Karpas-422 (cell line): ENCODE results near the gene NOL11. TPM values are rescaled to one million over a fixed set of nuclear protein-coding genes. Genes with fewer than 3 reads are reported as not detected.

Source experiments
- DNase-seq: peaks from one replicate; pipeline ENCODE4 v3.0.0-alpha.2; 2015
- H2AFZ ChIP-seq: fragments of 200-600 bp; sonication (generic); 2 replicates; pipeline ENCODE4 v1.6.1; 2014; ENCODE audit warnings: antibody characterized with exemption, low read length, mixed read lengths
- H3K27ac ChIP-seq: fragments of 200-600 bp; sonication (generic); 2 replicates; pipeline ENCODE4 v1.5.1; 2014; ENCODE audit warnings: mild to moderate bottlenecking, low read length, moderate library complexity
- H3K27me3 ChIP-seq: fragments of 200-600 bp; sonication (generic); 2 replicates; pipeline ENCODE4 v1.6.1; 2014; ENCODE audit warnings: low read length, mixed read lengths
- H3K36me3 ChIP-seq: fragments of 200-600 bp; sonication (generic); 2 replicates; pipeline ENCODE4 v1.6.1; 2014; ENCODE audit warnings: low read length, mixed read lengths; ENCODE audit not compliant: insufficient read depth
- H3K4me1 ChIP-seq: fragments of 200-600 bp; sonication (generic); 2 replicates; pipeline ENCODE4 v1.6.1; 2014; ENCODE audit warnings: mild to moderate bottlenecking, low read length, mixed read lengths
- H3K4me2 ChIP-seq: fragments of 200-600 bp; sonication (generic); 2 replicates; pipeline ENCODE4 v1.6.1; 2014; ENCODE audit warnings: low read length, low read depth, mild to moderate bottlenecking; ENCODE audit not compliant: poor library complexity, severe bottlenecking
- H3K4me3 ChIP-seq: fragments of 200-600 bp; sonication (generic); 2 replicates; pipeline ENCODE4 v1.5.1; 2014; ENCODE audit warnings: mild to moderate bottlenecking, antibody characterized with exemption, low read length, mixed read lengths
- H3K79me2 ChIP-seq: fragments of 200-600 bp; sonication (generic); 2 replicates; pipeline ENCODE4 v1.6.1; 2014; ENCODE audit warnings: mild to moderate bottlenecking, low read length, mixed read lengths
- H3K9ac ChIP-seq: fragments of 200-600 bp; sonication (generic); 2 replicates; pipeline ENCODE4 v1.6.0; 2014; ENCODE audit warnings: low read length
- H3K9me2 ChIP-seq: fragments of 200-600 bp; sonication (generic), shearing (Covaris generic); replicated peaks from 2 replicates; pipeline ENCODE4 v1.6.0; 2014; ENCODE audit warnings: mild to moderate bottlenecking, low read length, moderate library complexity; ENCODE audit not compliant: insufficient read depth
- H3K9me3 ChIP-seq: fragments of 300-700, 200-600 bp; sonication (generic); 2 replicates; pipeline ENCODE4 v1.6.1; 2014; ENCODE audit warnings: low read length, mixed read lengths
- H4K20me1 ChIP-seq: fragments of 200-600 bp; sonication (generic); 2 replicates; pipeline ENCODE4 v1.6.1; 2014; ENCODE audit warnings: mild to moderate bottlenecking, antibody characterized with exemption, low read length, low read depth; ENCODE audit not compliant: insufficient read depth
- total RNA-seq: library from RNA; depleted of rRNA; stranded (reverse); fragments of >200 nt; shearing (Covaris generic); gene quantifications from 2 replicates; pipeline ENCODE4 v1.2.3, GENCODE V29; 2014; ENCODE audit warnings: low replicate concordance

The NOL11 gene
- total RNA-seq, 1 experiment from 2014 or later: 54.1 TPM

DNA sequence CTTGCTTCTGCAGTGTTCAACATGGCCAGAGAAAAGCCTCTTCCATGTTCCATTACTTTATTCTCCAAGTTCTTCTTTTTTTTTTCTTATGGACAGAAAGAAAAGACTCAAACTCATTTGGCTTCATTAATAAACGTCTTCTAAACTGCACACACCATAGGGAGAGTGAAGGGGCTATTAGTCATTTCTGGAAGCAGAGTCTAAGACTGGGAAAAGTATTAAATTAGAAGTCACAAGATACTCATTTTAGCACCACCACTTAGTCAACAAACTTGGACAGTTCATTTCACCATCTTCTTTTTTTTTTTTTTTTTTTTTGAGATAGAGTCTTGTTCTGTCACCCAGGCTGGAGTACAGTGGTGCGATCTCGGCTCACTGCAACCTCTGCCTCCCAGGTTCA lies 52.8 kb downstream of the NOL11 start:
- H3K9ac ChIP-seq: no peak overlapping the region
- no peak overlapping the region for H3K27ac ChIP-seq
- DNase-seq: no peak
- no peaks in the 10 kb centered on the region for H3K79me2 ChIP-seq
- H3K4me2 ChIP-seq: no peak overlapping the region
- no peak overlapping the region for H3K4me3 ChIP-seq
- H3K27me3 ChIP-seq: no peaks in the 10 kb centered on the region
- no peaks in the 10 kb centered on the region for H3K9me3 ChIP-seq
- no peaks in the 10 kb centered on the region for H3K4me1 ChIP-seq
- H3K9me2 ChIP-seq: no peaks in the 10 kb centered on the region
- H4K20me1 ChIP-seq: no peaks in the 10 kb centered on the region
- no peaks in the 10 kb centered on the region for H3K36me3 ChIP-seq
- H2AFZ ChIP-seq: no peak overlapping the region

DNA sequence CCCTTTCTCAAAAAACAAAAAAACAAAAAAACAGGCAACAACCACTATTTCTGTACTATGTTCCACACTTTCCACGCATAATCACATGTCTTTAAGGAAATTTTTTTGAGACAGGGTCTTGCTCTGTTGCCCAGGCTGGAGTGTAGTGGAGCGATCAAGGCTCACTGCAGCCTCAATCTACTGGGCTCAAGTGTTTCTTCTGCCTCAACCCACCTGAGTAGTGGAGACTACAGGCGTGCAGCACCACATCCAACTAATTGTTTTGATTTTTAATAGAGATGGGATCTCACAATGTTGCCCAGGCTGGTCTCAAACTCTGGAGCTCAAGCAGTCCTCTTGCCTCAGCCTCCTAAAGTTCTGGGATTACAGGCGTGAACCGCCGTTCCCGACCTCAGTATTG lies 54.9 kb downstream of the NOL11 start:
- H3K9me3 ChIP-seq: no peaks in the 10 kb centered on the region
- no peak overlapping the region for H2AFZ ChIP-seq
- no peaks in the 10 kb centered on the region for H3K9me2 ChIP-seq
- no peaks in the 10 kb centered on the region for H3K79me2 ChIP-seq
- no peaks in the 10 kb centered on the region for H3K27me3 ChIP-seq
- no peak overlapping the region for H3K4me2 ChIP-seq
- H3K4me1 ChIP-seq: no peaks in the 10 kb centered on the region
- H4K20me1 ChIP-seq: no peaks in the 10 kb centered on the region
- no peaks in the 10 kb centered on the region for H3K36me3 ChIP-seq
- H3K4me3 ChIP-seq: no peak overlapping the region
- no peak for DNase-seq
- no peak overlapping the region for H3K27ac ChIP-seq
- no peak overlapping the region for H3K9ac ChIP-seq

GRCh38 chr17:67773246-67773645 lies 55.5 kb downstream of the NOL11 start:
- DNase-seq: no peak
- H3K9me2 ChIP-seq: no peaks in the 10 kb centered on the region
- no peak overlapping the region for H3K4me2 ChIP-seq
- no peaks in the 10 kb centered on the region for H3K4me1 ChIP-seq
- no peak overlapping the region for H3K4me3 ChIP-seq
- H3K27me3 ChIP-seq: no peaks in the 10 kb centered on the region
- H3K36me3 ChIP-seq: no peaks in the 10 kb centered on the region
- H4K20me1 ChIP-seq: no peaks in the 10 kb centered on the region
- no peak overlapping the region for H2AFZ ChIP-seq
- H3K9ac ChIP-seq: no peak overlapping the region
- H3K79me2 ChIP-seq: no peaks in the 10 kb centered on the region
- no peaks in the 10 kb centered on the region for H3K9me3 ChIP-seq
- no peak overlapping the region for H3K27ac ChIP-seq

- Histone ChIP-seq H3K4me3 (no peak overlapping the region), H3K9me3 (no peaks in the 10 kb centered on the region), H3K4me1 (peaks cover 3% of the 10 kb centered on the region; the same call in 1 of the 2 replicates), H3K9me2 (no peaks in the 10 kb centered on the region), H3K4me2 (no peak overlapping the region), H3K27me3 (no peaks in the 10 kb centered on the region), H3K79me2 (no peaks in the 10 kb centered on the region), H3K36me3 (no peaks in the 10 kb centered on the region), H3K27ac (no peak overlapping the region), H2AFZ (peak overlapping the region; percentile 48; the same call in 1 of the 2 replicates), H3K9ac (no peak overlapping the region), H4K20me1 (no peaks in the 10 kb centered on the region)
- DNase-seq: peak; percentile 87
These were observed 61.4 kb downstream of the NOL11 start for GRCh38 chr17:67779098-67779672.

DNA sequence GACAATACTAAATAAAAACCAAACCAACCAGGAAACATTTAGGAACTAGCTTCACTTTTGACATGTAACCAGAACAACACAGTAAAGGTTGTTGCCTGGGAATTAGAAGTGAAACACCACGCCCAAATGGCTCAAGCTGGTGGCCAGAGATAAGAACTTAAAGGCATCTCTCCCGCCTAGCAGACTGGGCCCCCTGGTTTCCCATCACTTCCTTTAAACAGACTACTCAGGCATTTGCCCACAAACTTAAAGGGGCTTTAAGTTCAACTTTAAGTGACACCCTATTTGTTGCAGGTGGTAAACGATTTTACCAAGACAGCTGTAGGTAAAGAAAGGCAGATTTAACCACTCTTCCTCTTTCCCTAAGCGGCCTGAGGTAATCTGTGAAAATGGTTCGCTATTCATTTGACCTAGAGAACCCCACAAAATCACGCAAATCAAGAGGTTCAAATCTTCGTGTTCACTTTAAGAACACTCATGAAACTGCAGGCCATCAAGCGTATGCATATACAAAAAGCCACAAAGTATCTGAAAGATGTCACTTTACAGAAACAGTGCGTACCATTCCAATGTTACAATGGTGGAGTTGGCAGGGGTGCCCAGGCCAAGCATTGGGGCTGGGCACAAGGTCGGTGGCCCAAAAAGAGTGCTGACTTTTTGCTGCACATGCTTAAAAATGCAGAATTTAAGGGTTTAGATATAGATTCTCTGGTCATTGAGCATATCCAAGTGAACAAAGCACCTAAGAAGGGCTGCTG lies 66.8 kb downstream of the NOL11 start:
- Histone ChIP-seq H3K36me3 (no peaks in the 10 kb centered on the region), H3K4me3 (no peak overlapping the region), H3K9me3 (no peaks in the 10 kb centered on the region), H3K9ac (no peak overlapping the region), H3K27ac (no peak overlapping the region), H3K4me1 (no peaks in the 10 kb centered on the region), H3K79me2 (no peaks in the 10 kb centered on the region), H3K27me3 (no peaks in the 10 kb centered on the region), H3K9me2 (no peaks in the 10 kb centered on the region), H2AFZ (no peak overlapping the region), H4K20me1 (no peaks in the 10 kb centered on the region), H3K4me2 (no peak overlapping the region)
- no peak for DNase-seq

- no peak overlapping the region for H3K4me2 ChIP-seq
- H3K9me2 ChIP-seq: no peaks in the 10 kb centered on the region
- no peaks in the 10 kb centered on the region for H3K79me2 ChIP-seq
- H3K27me3 ChIP-seq: no peaks in the 10 kb centered on the region
- no peak overlapping the region for H3K9ac ChIP-seq
- DNase-seq: no peak
- H4K20me1 ChIP-seq: no peaks in the 10 kb centered on the region
- H3K27ac ChIP-seq: no peak overlapping the region
- no peak overlapping the region for H2AFZ ChIP-seq
- no peak overlapping the region for H3K4me3 ChIP-seq
- H3K36me3 ChIP-seq: no peaks in the 10 kb centered on the region
- H3K9me3 ChIP-seq: no peaks in the 10 kb centered on the region
- H3K4me1 ChIP-seq: no peaks in the 10 kb centered on the region
These were observed 67.4 kb downstream of the NOL11 start for GRCh38 chr17:67785122-67785477.

DNA sequence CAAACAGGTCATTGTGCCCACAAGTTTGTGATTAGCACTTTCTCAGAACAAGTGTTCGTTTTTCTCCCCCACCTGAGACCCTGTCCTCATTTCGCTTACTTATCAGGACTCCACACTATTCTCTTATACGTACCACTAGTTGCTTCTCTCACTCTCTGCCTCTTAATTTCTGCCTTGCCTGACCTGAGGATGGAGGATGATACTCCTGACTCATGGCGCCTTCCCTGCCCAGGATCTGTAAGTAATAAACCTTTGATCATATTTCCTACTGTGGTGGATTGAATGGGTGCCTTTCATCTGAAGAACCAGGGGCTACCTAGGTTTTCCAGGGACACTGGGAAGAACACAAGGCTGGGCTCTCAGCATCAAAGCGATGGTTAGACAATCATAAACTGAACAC lies 67.8 kb downstream of the NOL11 start:
- no peak for DNase-seq
- Histone ChIP-seq H3K4me2 (no peak overlapping the region), H3K4me3 (no peak overlapping the region), H3K9me3 (no peaks in the 10 kb centered on the region), H3K36me3 (no peaks in the 10 kb centered on the region), H3K9me2 (no peaks in the 10 kb centered on the region), H2AFZ (no peak overlapping the region), H3K27me3 (no peaks in the 10 kb centered on the region), H4K20me1 (no peaks in the 10 kb centered on the region), H3K9ac (no peak overlapping the region), H3K27ac (no peak overlapping the region), H3K79me2 (no peaks in the 10 kb centered on the region), H3K4me1 (no peaks in the 10 kb centered on the region)
